IMR-90 (cell line): ENCODE data around the gene NDUFAF4.

Source experiments
- CEBPB ChIP-seq: IDR thresholded peaks from 2 replicates; pipeline ENCODE4 v1.6.1; 2012; ENCODE audit warnings: low read depth, low read length, improper control_type of control experiment
- CTCF ChIP-seq: conservative IDR thresholded peaks from 2 replicates; pipeline ENCODE4 v1.5.1; 2012; ENCODE audit warnings: mild to moderate bottlenecking, low read depth, low read length, improper control_type of control experiment
- ELK1 ChIP-seq: fragments of 150-350 bp; IDR thresholded peaks from 2 replicates; pipeline ENCODE4 v1.6.1; 2016; ENCODE audit warnings: low read depth, mild to moderate bottlenecking, low read length, moderate library complexity, borderline replicate concordance
- MAZ ChIP-seq: IDR thresholded peaks from 2 replicates; pipeline ENCODE4 v1.6.1; 2012; ENCODE audit warnings: low read depth, mild to moderate bottlenecking, low read length, improper control_type of control experiment, moderate library complexity, borderline replicate concordance
- MXI1 ChIP-seq: IDR thresholded peaks from 2 replicates; pipeline ENCODE4 v1.6.1; 2012; ENCODE audit warnings: low read depth, mild to moderate bottlenecking, low read length, moderate library complexity, borderline replicate concordance
- POLR2A ChIP-seq: IDR thresholded peaks from 2 replicates; pipeline ENCODE4 v1.6.1; 2012; ENCODE audit warnings: mild to moderate bottlenecking, low read depth, low read length
- RFX5 ChIP-seq: IDR thresholded peaks from 2 replicates; pipeline ENCODE4 v1.8.0; 2012; ENCODE audit warnings: low read depth, mild to moderate bottlenecking, low read length, moderate library complexity
- SMC3 ChIP-seq: fragments of 150-350 bp; IDR thresholded peaks from 2 replicates; pipeline ENCODE4 v1.6.1; 2016; ENCODE audit warnings: low read depth, mild to moderate bottlenecking, antibody characterized with exemption, low read length, moderate library complexity

- TF ChIP-seq POLR2A (no peak), ELK1 (no peak), RFX5 (no peak), CTCF (no peak), CEBPB (no peak), MAZ (no peak), SMC3 (no peak), MXI1 (no peak)
Observed at GRCh38 chr6:96898241-96898851, 655 bp upstream of the NDUFAF4 start.
